B cell (primary cell): ENCODE data around the gene PSMD8.

Experiments
- EZH2 ChIP-seq: IDR thresholded peaks from 2 replicates; pipeline ENCODE4 v1.6.1; 2012; ENCODE audit warnings: borderline replicate concordance, low read depth, mild to moderate bottlenecking, moderate library complexity, low read length; ENCODE audit not compliant: insufficient read depth, poor library complexity, severe bottlenecking
- TF ChIP-seq, protein P1 (sequence below): fragments of 200-600 bp; IDR thresholded peaks from one replicate; pipeline ENCODE4 v1.8.0; 2022; ENCODE audit warnings: antibody characterized with exemption, mild to moderate bottlenecking

- TF ChIP-seq, protein P1, sequence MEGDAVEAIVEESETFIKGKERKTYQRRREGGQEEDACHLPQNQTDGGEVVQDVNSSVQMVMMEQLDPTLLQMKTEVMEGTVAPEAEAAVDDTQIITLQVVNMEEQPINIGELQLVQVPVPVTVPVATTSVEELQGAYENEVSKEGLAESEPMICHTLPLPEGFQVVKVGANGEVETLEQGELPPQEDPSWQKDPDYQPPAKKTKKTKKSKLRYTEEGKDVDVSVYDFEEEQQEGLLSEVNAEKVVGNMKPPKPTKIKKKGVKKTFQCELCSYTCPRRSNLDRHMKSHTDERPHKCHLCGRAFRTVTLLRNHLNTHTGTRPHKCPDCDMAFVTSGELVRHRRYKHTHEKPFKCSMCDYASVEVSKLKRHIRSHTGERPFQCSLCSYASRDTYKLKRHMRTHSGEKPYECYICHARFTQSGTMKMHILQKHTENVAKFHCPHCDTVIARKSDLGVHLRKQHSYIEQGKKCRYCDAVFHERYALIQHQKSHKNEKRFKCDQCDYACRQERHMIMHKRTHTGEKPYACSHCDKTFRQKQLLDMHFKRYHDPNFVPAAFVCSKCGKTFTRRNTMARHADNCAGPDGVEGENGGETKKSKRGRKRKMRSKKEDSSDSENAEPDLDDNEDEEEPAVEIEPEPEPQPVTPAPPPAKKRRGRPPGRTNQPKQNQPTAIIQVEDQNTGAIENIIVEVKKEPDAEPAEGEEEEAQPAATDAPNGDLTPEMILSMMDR: no peak
- no peak for TF ChIP-seq EZH2
These were observed 39.0 kb downstream of the PSMD8 start for GRCh38 chr19:38413416-38413815.
